Body of pancreas (tissue), 4 donors: ENCODE measurements around the gene TCF12. TPM values are rescaled to one million over a fixed set of nuclear protein-coding genes. Genes with fewer than 3 reads are reported as not detected.
"Not testable (repeated sequence)": the region's sequence is repeated elsewhere in the genome, so short reads cannot be mapped to it uniquely, and the experiment has no call there.

Experiments
- ATAC-seq: fragments of 150-250 bp; one replicate; pipeline ENCODE4 v1.9.1; 2016
- DNase-seq, 4 donors: peaks; one replicate each; pipeline ENCODE4 v3.0.0-alpha.2; 2019
- H3K27ac ChIP-seq, 4 donors: fragments of 200-600 bp; sonication (generic); 1 replicate in 3 of 4; 2 replicates in 1 of 4; pipeline versions ENCODE4 v1.5.1 to v1.6.1; 2016 to 2019; ENCODE audit warnings: mild to moderate bottlenecking in 1 of 4, mixed read lengths in 1 of 4, moderate library complexity in 1 of 4
- H3K27me3 ChIP-seq, 2 donors: fragments of 200-600 bp; sonication (generic); one replicate each; pipeline ENCODE4 v1.6.0; 2016; ENCODE audit warnings: mild to moderate bottlenecking in 1 of 2
- H3K36me3 ChIP-seq, 2 donors: fragments of 200-600 bp; sonication (generic); replicated peaks in 1 of 2; 2 replicates each; pipeline ENCODE4 v1.5.1; 2016; ENCODE audit warnings: low read depth in 2 of 2; ENCODE audit not compliant: insufficient read depth in 1 of 2
- H3K4me1 ChIP-seq: fragments of 200-600 bp; sonication (generic); one replicate; pipeline ENCODE4 v1.6.0; 2016
- H3K4me3 ChIP-seq, 2 donors: fragments of 200-600 bp; sonication (generic); 1 replicate in 1 of 2; 2 replicates in 1 of 2; pipeline ENCODE4 v1.5.1; 2016 to 2019
- H3K9me3 ChIP-seq, 3 donors: fragments of 200-600 bp; sonication (generic); 1 replicate in 2 of 3; 2 replicates in 1 of 3; pipeline ENCODE4 v1.5.1; 2016
- POLR2A ChIP-seq, 3 donors: fragments of 450-650 bp; IDR thresholded peaks; one replicate each; pipeline ENCODE4 v1.6.1; 2016; ENCODE audit warnings: antibody characterized with exemption in 3 of 3, mild to moderate bottlenecking in 2 of 3
- WGBS, 2 donors: methylation state at CpG; one replicate each; pipeline ENCODE4 v1.1.5; 2017; 5-methylcytosine and 5-hydroxymethylcytosine counted together
- intact Hi-C: fragments of 100-400 bp; cut with DNase I; formaldehyde crosslinking; loops from one replicate; pipeline ENCODE4 v1.15.1; 2023
- total RNA-seq, 2 donors: library from RNA; depleted of rRNA; stranded (reverse); fragments of >200 nt; gene quantifications; one replicate each; pipeline ENCODE4 v1.1.0, GENCODE V29; 2016
- TF ChIP-seq, protein P1 (sequence below), 7 experiments: fragments of 450-650 bp in 4 of 7; fragments of 200-600 bp in 3 of 7; sonication (generic) in 3 of 7; IDR thresholded peaks; one replicate each; pipeline ENCODE4 v1.5.1; 2016 to 2019; ENCODE audit warnings: antibody characterized with exemption in 7 of 7

The TCF12 gene
- total RNA-seq, 2 donors from 2014 or later: 27.2 to 49.4 TPM

DNA sequence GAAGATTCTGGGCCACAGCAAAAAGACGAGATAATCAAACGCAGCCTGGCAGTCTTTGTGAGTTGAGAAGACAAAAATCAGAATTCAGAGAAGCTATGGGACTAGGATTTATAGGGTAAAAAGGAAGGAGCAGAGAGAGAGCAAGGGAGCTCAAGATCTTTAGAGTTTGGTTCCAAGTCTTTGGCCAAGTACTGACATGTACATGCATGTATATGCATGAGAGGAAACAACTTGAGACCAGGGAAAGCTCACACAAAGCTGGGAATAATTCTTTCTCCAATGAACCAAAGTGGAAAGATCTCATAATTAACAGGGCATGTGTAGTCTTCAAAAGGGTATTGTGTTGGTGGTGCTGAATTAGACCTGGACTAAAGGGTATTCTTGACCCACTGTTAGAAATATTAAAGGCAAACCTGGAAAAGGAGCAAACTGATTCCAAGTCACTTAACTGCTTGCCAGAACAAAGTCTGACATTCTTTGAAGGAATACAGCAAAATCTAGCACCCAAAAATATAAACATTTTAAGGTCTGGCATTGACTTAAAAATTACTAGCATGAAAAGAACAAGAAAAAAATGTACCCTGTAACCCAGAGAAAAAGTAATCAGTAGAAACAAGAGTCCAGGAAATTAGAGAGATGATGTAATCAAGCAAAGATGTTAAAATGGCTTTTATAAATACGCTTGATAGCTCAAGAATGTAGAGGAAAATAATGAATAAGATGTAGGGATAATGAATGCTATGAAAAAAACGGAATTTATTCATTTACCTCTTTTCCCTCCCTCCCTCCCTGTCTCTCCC is 231.8 kb downstream of the TCF12 start:
- 86 to 88% methylated on average over 4 of the region's 4 CpGs for WGBS, 2 donors
- ATAC-seq: no peak
- Histone ChIP-seq H3K9me3 (no peaks in the 10 kb centered on the region), H3K27ac (no peak overlapping the region), H3K4me3 (no peak overlapping the region), H3K36me3 (no peaks in the 10 kb centered on the region), H3K27me3 (no peaks in the 10 kb centered on the region), H3K4me1 (peaks cover 5% of the 10 kb centered on the region)
- TF ChIP-seq, protein P1, sequence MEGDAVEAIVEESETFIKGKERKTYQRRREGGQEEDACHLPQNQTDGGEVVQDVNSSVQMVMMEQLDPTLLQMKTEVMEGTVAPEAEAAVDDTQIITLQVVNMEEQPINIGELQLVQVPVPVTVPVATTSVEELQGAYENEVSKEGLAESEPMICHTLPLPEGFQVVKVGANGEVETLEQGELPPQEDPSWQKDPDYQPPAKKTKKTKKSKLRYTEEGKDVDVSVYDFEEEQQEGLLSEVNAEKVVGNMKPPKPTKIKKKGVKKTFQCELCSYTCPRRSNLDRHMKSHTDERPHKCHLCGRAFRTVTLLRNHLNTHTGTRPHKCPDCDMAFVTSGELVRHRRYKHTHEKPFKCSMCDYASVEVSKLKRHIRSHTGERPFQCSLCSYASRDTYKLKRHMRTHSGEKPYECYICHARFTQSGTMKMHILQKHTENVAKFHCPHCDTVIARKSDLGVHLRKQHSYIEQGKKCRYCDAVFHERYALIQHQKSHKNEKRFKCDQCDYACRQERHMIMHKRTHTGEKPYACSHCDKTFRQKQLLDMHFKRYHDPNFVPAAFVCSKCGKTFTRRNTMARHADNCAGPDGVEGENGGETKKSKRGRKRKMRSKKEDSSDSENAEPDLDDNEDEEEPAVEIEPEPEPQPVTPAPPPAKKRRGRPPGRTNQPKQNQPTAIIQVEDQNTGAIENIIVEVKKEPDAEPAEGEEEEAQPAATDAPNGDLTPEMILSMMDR (IDR thresholded peaks at IDR 0.05): no peak
- no peak for DNase-seq
- intact Hi-C loops: no loop called here

DNA sequence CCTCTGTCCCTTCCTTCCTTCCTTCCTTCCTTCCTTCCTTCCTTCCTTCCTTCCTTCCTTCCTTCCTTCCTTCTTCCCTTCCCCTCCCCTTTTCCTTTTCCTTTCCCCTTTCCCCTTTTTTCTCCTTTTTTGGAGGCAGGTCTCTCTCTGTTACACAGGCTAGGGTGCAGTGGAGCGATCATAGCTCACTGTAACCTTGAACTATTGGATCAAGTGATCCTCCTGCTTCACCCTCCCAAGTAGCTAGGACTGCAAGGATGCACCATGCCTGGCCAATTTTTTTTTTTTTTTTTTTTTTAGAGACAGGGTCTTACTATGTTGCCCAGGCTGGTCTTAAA is 232.4 kb downstream of the TCF12 start:
- DNase-seq, H3K4me3 ChIP-seq, H3K4me1 ChIP-seq, H3K27ac ChIP-seq, ATAC-seq, H3K27me3 ChIP-seq, H3K36me3 ChIP-seq, intact Hi-C loops, H3K9me3 ChIP-seq: not testable (repeated sequence)
- WGBS, 2 donors: 100% methylated on average over 1 of the region's 1 CpG

DNA sequence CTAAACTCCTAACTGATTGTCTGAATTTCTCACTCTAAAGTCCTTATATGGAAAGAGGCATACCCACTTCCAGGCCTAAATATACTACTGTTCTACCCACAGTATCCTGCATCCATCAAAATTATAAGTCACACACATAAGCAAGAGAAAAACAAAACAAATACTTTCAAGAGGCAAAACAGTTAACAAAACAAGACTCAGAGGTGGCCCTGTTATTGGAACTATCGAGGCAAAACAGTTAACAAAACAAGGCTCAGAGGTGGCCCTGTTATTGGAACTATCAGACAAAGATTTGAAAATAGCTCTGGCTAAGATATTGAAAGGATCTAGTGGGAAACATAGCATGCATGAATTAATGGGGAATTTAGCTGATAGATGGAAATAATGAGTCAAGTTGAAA is 233.7 kb downstream of the TCF12 start:
- TF ChIP-seq, protein P1 (IDR thresholded peaks at IDR 0.05): no peak
- no peak for TF ChIP-seq POLR2A (IDR thresholded peaks at IDR 0.05)
- ATAC-seq: no peak
- intact Hi-C loops: no loop called here
- Histone ChIP-seq H3K27me3 (no peaks in the 10 kb centered on the region), H3K9me3 (no peaks in the 10 kb centered on the region), H3K36me3 (no peaks in the 10 kb centered on the region), H3K4me1 (peaks cover 7% of the 10 kb centered on the region), H3K4me3 (no peak overlapping the region), H3K27ac (no peak overlapping the region)
- WGBS, 2 donors: 86 to 87% methylated on average over 1 of the region's 1 CpG
- no peak for DNase-seq

DNA sequence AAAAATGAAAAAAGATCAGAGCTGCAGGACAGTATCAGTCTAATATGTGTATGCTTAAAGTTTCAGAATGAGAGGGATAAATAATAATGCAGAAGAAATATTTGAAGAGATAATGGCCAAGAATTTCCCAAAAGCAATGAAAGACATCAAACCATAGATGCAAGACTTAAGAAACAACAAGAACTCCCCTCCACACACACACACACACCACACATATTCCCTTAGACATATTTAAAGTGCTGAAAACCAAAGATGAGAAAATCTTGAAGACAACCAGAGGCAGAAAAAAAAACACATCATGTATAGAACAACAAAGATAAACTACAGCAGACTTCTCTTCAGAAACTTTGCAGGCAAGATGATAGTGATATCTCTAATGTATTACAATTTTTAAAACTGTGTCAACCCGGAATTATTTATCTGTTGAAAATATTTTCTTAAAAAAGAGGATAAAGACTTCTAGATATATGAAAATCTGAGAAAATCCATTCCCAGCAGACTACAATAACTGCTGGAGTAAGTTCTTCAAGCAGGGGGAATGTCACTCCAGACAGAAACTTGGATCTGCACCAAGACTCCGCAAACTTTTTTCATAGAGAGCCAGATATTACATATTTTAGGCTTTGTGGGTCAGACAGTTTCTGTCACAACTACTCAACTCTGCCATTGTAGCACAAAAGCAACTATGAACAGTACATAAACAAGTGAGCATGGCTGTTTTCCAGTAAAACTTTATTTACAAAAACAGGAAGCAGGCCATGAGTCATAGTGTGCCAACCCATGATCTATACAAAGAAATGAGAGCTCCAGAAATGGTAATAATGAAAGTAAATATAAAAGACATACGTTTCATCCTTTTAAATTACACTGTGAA is 234.5 kb downstream of the TCF12 start:
- Histone ChIP-seq H3K4me1 (peaks cover 7% of the 10 kb centered on the region), H3K27ac (no peak overlapping the region), H3K27me3 (no peaks in the 10 kb centered on the region), H3K36me3 (no peaks in the 10 kb centered on the region), H3K4me3 (no peak overlapping the region), H3K9me3 (no peaks in the 10 kb centered on the region)
- intact Hi-C loops: no loop called here
- 75 to 92% methylated on average over 3 of the region's 3 CpGs for WGBS, 2 donors
- peak in 1 of 4 donors; percentile 16 for DNase-seq
- TF ChIP-seq, protein P1 (IDR thresholded peaks at IDR 0.05): no peak
- TF ChIP-seq POLR2A (IDR thresholded peaks at IDR 0.05): no peak
- no peak for ATAC-seq

DNA sequence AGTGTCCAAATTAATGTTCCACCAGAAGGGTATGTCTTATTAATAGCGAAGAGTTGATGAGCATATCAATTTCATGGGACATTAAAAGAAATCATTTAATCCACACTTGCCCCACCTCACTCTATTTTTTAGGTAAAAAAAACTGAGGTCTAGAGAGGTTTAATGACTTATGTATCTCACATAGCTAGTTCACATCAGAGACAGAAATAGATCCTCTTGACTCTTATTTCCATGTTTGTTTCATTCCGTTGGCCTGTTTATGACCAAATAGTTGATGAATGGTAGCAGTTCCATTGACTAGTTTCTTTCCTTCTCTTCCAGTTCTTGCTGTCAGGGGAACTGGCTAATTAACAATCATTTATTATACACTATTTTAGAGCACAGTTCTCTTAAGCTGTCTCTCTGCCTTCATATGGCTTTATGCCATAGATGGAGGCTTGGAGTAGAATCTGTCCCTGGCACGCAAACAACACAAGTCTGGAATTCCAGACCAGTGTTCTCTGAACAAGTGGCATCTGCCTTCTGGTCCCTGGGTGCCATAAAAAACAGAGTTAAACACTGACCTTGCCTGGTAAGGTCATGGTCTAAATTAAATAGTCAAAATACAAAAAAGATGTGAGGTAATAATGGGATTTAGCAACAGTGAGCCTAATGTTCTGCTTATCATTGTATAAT is 237.9 kb downstream of the TCF12 start:
- Histone ChIP-seq H3K9me3 (no peaks in the 10 kb centered on the region), H3K4me3 (no peak overlapping the region), H3K27ac (no peak overlapping the region), H3K27me3 (no peaks in the 10 kb centered on the region), H3K4me1 (peaks cover 7% of the 10 kb centered on the region), H3K36me3 (no peaks in the 10 kb centered on the region)
- no peak for DNase-seq
- ATAC-seq: no peak
- WGBS, 2 donors: 45 to 68% methylated on average over 3 of the region's 3 CpGs
- intact Hi-C loops: no loop called here
- TF ChIP-seq, protein P1 (IDR thresholded peaks at IDR 0.05): no peak
- no peak for TF ChIP-seq POLR2A (IDR thresholded peaks at IDR 0.05)
